Uterus (tissue), 4 donors: ENCODE measurements around the gene ITCH. TPM values are rescaled to one million over a fixed set of nuclear protein-coding genes. Genes with fewer than 3 reads are reported as not detected.

Experiments
- DNase-seq, 2 donors: peaks; one replicate each; pipeline ENCODE4 v3.0.0-alpha.2; 2019 to 2020
- H3K27ac ChIP-seq, 2 donors: fragments of 200-600 bp; sonication (generic); 1 replicate in 1 of 2; 2 replicates in 1 of 2; pipeline ENCODE4 v1.5.1; 2016 to 2018
- H3K27me3 ChIP-seq, 2 donors: fragments of 200-600 bp; sonication (generic); one replicate each; pipeline ENCODE4 v1.5.1; 2018 to 2019; ENCODE audit warnings: control low read depth in 1 of 2
- H3K36me3 ChIP-seq, 2 donors: fragments of 200-600 bp; sonication (generic); one replicate each; pipeline ENCODE4 v1.5.1; 2019; ENCODE audit warnings: control low read depth in 1 of 2
- H3K4me1 ChIP-seq, 2 donors: fragments of 200-600 bp; sonication (generic); one replicate each; pipeline ENCODE4 v1.5.1; 2018 to 2019; ENCODE audit warnings: control low read depth in 1 of 2
- H3K4me3 ChIP-seq, 2 donors: fragments of 200-600 bp; sonication (generic); 1 replicate in 1 of 2; 2 replicates in 1 of 2; pipeline ENCODE4 v1.5.1; 2018 to 2019; ENCODE audit warnings: mild to moderate bottlenecking in 1 of 2
- H3K9me3 ChIP-seq, 2 donors: fragments of 200-600 bp; sonication (generic); one replicate each; pipeline ENCODE4 v1.5.1; 2019; ENCODE audit warnings: control low read depth in 1 of 2
- CTCF ChIP-seq, 4 experiments: fragments of 200-600 bp in 2 of 4; fragments of 450-650 bp in 2 of 4; sonication (generic) in 2 of 4; IDR thresholded peaks; one replicate each; pipeline ENCODE4 v1.5.1; 2016 to 2019; ENCODE audit warnings: antibody characterized with exemption in 4 of 4, mild to moderate bottlenecking in 2 of 4, moderate library complexity in 1 of 4
- POLR2A ChIP-seq, 2 donors: fragments of 450-650 bp; IDR thresholded peaks; one replicate each; pipeline ENCODE4 v1.6.1; 2016; ENCODE audit warnings: antibody characterized with exemption in 2 of 2, mild to moderate bottlenecking in 1 of 2, moderate library complexity in 1 of 2
- intact Hi-C: fragments of 100-400 bp; cut with DNase I; formaldehyde crosslinking; loops from one replicate; pipeline ENCODE4 v1.15.1; 2023; ENCODE audit warnings: low total_unique reads
- total RNA-seq, 4 donors: library from RNA; depleted of rRNA in 3 of 4; stranded (reverse); fragments of >200 nt in 3 of 4; gene quantifications; one replicate each; pipeline versions ENCODE4 v1.1.0 to v1.2.4, GENCODE V29; 2014 to 2023
- donor health status: DM: yes; HTN: yes; CAD: no.

ITCH gene
- total RNA-seq, 4 donors from 2014 or later = 35.6 to 97.9 (median 65.4) TPM

- no peak for TF ChIP-seq CTCF (IDR thresholded peaks at IDR 0.05)
- no peak for TF ChIP-seq POLR2A (IDR thresholded peaks at IDR 0.05)
- H3K9me3 ChIP-seq = no peaks in the 10 kb centered on the region
- H3K4me1 ChIP-seq = peaks cover 5 to 13% of the 10 kb centered on the region in 2 donors
- H3K27me3 ChIP-seq = no peaks in the 10 kb centered on the region
- no peak for DNase-seq
- H3K27ac ChIP-seq = peak overlapping the region; percentile 76 to 88
- H3K36me3 ChIP-seq = no peaks in the 10 kb centered on the region
- no peak overlapping the region for H3K4me3 ChIP-seq
- intact Hi-C loops = no loop called here
Measured at GRCh38 chr20:34527016-34527415, 163.9 kb downstream of the ITCH start.

- no peak overlapping the region for H3K27ac ChIP-seq
- H3K36me3 ChIP-seq = no peaks in the 10 kb centered on the region
- TF ChIP-seq CTCF (IDR thresholded peaks at IDR 0.05) (no peak), POLR2A (IDR thresholded peaks at IDR 0.05) (no peak)
- peaks cover 5 to 10% of the 10 kb centered on the region in 2 donors for H3K4me1 ChIP-seq
- intact Hi-C loops = no loop called here
- no peaks in the 10 kb centered on the region for H3K27me3 ChIP-seq
- no peak for DNase-seq
- H3K4me3 ChIP-seq = no peak overlapping the region
- H3K9me3 ChIP-seq = no peaks in the 10 kb centered on the region
Measured at GRCh38 chr20:34528921-34529297, 165.8 kb downstream of the ITCH start.

- Histone ChIP-seq H3K27ac (no peak overlapping the region), H3K4me3 (no peak overlapping the region), H3K9me3 (no peaks in the 10 kb centered on the region), H3K36me3 (no peaks in the 10 kb centered on the region), H3K4me1 (peaks cover 5 to 10% of the 10 kb centered on the region in 2 donors), H3K27me3 (no peaks in the 10 kb centered on the region)
- intact Hi-C loops = no loop called here
- DNase-seq = no peak
- TF ChIP-seq POLR2A (IDR thresholded peaks at IDR 0.05) (no peak), CTCF (IDR thresholded peaks at IDR 0.05) (no peak)
Measured at GRCh38 chr20:34529742-34530141, 166.7 kb downstream of the ITCH start.

- intact Hi-C loops = no loop called here
- TF ChIP-seq POLR2A (IDR thresholded peaks at IDR 0.05) (no peak), CTCF (IDR thresholded peaks at IDR 0.05) (no peak)
- Histone ChIP-seq H3K4me3 (no peak overlapping the region), H3K27me3 (no peaks in the 10 kb centered on the region), H3K36me3 (no peaks in the 10 kb centered on the region), H3K27ac (no peak overlapping the region), H3K4me1 (peaks cover 5 to 10% of the 10 kb centered on the region in 2 donors), H3K9me3 (no peaks in the 10 kb centered on the region)
- DNase-seq = no peak
Measured at GRCh38 chr20:34530342-34530741, 167.3 kb downstream of the ITCH start.

- intact Hi-C loops = no loop called here
- Histone ChIP-seq H3K36me3 (no peaks in the 10 kb centered on the region), H3K27me3 (no peaks in the 10 kb centered on the region), H3K9me3 (no peaks in the 10 kb centered on the region), H3K27ac (no peak overlapping the region), H3K4me3 (no peak overlapping the region), H3K4me1 (no peaks in the 10 kb centered on the region)
- TF ChIP-seq CTCF (IDR thresholded peaks at IDR 0.05) (no peak), POLR2A (IDR thresholded peaks at IDR 0.05) (no peak)
- no peak for DNase-seq
Measured at GRCh38 chr20:34531608-34532265, 168.7 kb downstream of the ITCH start.
